Uterus (tissue), 2 donors: ENCODE results near the gene MYG1.

Experiments
- POLR2A ChIP-seq, 2 donors: fragments of 450-650 bp; IDR thresholded peaks; one replicate each; pipeline ENCODE4 v1.6.1; 2016; ENCODE audit warnings: antibody characterized with exemption in 2 of 2, mild to moderate bottlenecking in 1 of 2, moderate library complexity in 1 of 2
- TF ChIP-seq, protein P1 (sequence below), 4 experiments: fragments of 200-600 bp in 2 of 4; fragments of 450-650 bp in 2 of 4; sonication (generic) in 2 of 4; IDR thresholded peaks; one replicate each; pipeline ENCODE4 v1.5.1; 2016 to 2019; ENCODE audit warnings: antibody characterized with exemption in 4 of 4, mild to moderate bottlenecking in 2 of 4, moderate library complexity in 1 of 4

- TF ChIP-seq, protein P1, sequence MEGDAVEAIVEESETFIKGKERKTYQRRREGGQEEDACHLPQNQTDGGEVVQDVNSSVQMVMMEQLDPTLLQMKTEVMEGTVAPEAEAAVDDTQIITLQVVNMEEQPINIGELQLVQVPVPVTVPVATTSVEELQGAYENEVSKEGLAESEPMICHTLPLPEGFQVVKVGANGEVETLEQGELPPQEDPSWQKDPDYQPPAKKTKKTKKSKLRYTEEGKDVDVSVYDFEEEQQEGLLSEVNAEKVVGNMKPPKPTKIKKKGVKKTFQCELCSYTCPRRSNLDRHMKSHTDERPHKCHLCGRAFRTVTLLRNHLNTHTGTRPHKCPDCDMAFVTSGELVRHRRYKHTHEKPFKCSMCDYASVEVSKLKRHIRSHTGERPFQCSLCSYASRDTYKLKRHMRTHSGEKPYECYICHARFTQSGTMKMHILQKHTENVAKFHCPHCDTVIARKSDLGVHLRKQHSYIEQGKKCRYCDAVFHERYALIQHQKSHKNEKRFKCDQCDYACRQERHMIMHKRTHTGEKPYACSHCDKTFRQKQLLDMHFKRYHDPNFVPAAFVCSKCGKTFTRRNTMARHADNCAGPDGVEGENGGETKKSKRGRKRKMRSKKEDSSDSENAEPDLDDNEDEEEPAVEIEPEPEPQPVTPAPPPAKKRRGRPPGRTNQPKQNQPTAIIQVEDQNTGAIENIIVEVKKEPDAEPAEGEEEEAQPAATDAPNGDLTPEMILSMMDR (IDR thresholded peaks at IDR 0.05) = no peak
- TF ChIP-seq POLR2A (IDR thresholded peaks at IDR 0.05) = no peak
These were observed 7.3 kb downstream of the MYG1 start for GRCh38 chr12:53306826-53307225.
